Dedifferentiated amniotic fluid mesenchymal stem cell (primary cell): Measurements from ENCODE around the gene UBE2N.

Experiments
- DNase-seq: peaks from one replicate; pipeline ENCODE4 v3.0.0-alpha.2; 2016; ENCODE audit errors: extremely low spot score

Gene UBE2N

DNA sequence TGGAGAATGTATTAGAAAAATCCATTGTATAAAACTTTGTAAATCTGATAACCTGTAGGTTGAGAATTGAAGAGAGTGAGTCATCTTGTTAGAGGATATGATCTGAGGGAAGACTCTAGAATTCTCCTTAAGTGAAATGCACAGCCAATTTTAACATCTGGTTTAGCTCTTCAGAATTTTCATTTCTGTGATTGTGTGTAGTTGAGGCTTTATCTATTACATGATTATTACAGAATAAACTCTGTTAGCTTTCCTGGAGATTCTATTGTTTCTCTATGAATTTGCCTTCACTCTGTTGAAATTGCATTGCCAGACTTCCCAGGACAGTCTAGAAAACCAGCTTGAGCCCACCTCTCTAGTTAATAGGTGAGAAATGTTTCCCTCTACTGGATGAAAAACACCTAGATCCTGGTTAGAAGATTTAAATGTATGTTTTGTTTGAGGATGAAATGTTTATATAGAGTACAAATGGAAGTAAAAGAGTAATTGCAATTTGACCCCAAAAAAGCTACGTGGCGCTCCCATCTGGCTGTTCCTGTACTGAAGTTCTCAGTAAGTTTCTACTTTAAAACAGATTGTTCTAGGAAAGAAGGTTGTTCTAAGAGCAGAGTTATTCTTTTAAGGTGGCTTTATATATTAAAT is 61.1 kb downstream of the UBE2N start:
- DNase-seq, result no peak

DNA sequence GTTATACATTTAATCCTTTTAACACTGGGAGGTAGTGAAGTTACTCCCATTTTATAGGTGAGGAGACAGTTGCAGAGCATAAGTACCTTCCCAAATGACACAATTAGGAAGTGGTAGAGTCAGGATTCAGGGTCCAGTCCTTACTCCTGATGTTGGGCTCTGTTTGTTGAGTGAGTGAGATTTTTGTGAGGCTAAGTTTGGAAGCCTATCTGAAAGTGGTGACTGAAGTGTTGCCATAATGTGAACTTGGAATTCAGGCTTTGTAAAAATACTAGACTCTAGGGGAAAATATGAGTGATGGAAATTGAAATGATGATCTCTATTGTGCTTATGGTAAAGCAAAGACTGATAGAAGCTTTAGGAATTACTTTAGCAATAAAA is 61.8 kb downstream of the UBE2N start:
- no peak for DNase-seq

DNA sequence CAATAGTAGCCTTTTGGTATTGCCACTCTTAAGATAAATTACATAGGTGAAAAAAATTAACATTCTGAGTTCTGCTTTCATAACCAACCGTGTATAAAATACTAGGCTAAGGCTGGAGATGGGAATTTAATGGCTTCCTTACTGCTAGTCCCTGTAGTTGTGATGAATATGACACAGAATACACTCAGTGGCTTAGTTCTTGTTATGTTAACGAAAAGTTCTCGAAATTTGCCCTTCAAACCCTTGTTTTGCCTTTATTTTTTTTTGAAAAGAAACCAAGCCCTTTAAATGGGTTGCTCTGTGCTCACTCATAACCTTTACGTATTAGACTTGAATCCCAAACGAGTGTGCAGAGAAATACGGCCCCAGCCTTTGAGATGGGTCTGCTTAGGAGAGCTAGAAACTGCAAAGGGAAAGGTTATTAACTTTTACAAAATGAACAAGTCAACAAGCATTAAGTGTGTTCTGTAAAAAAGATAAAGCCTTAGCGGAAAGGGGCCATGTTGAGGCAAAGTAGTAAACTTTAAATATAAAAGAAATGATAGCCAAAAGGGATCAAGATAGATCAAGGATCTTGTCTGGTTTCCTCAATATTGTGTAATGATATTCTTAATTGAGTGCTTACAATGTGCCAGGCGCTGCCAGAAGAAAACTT is 62.3 kb downstream of the UBE2N start:
- DNase-seq, result peak; percentile 22

DNA sequence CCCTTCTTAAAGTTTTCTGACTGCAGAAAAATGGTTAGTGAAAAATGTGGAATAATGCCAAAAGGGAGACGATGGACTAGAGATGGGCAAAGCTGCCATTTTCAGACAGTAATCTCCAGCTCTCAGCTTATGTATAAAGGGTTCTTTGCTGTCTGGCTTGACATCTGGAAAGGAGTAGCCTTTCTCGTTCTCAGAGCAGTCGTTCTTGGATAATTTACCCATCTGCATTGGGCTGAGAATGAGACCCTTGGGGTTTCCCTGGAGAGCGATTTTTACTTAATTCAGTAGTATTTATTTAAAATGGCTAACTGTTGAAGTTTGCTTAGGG is 62.8 kb downstream of the UBE2N start:
- DNase-seq, result no peak

DNA sequence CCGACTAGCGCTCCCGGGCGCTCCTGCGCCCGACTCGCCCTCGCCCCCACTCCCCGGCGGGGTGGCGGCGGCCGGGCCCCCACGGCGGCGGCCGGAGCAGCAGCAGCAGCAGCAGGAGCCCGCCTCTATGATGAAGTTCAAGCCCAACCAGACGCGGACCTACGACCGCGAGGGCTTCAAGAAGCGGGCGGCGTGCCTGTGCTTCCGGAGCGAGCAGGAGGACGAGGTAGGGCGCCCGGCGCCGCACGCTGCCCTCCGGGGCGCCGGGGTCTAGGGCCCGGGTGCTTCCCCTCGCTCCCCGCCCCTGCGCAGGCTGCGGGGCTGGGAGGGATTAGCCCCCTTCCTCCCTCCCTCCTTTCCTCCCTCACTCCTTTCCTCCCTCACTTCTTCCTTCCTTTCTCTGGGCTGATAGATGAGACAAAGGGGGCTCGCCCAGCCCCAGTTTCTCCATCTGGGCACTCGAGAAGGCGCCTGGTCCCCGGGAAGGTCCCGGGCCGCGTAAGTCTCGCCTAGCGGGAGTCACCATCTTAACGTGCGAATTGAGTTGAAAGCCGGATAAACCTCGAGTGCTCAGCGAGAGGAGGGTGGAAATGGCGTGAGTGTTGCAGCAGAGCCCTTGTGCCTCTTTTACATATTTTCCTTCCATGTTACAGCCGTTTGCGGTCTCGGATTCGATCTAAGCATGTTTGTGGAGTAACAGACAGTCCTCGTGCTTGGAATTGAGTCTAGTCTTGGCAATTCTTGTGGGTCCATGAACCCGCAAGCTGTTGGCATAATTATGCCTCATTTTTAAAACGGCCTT is 63.4 kb downstream of the UBE2N start:
- DNase-seq, result peak; percentile 73

- peak; percentile 86 for DNase-seq
These were observed 64.2 kb downstream of the UBE2N start, which contains the start of gene NUDT4 for GRCh38 chr12:93377252-93378195. Gene NUDT4 (plus strand): TSS chr12:93377925. CDS start chr12:93378323, 398 bp downstream.

DNA sequence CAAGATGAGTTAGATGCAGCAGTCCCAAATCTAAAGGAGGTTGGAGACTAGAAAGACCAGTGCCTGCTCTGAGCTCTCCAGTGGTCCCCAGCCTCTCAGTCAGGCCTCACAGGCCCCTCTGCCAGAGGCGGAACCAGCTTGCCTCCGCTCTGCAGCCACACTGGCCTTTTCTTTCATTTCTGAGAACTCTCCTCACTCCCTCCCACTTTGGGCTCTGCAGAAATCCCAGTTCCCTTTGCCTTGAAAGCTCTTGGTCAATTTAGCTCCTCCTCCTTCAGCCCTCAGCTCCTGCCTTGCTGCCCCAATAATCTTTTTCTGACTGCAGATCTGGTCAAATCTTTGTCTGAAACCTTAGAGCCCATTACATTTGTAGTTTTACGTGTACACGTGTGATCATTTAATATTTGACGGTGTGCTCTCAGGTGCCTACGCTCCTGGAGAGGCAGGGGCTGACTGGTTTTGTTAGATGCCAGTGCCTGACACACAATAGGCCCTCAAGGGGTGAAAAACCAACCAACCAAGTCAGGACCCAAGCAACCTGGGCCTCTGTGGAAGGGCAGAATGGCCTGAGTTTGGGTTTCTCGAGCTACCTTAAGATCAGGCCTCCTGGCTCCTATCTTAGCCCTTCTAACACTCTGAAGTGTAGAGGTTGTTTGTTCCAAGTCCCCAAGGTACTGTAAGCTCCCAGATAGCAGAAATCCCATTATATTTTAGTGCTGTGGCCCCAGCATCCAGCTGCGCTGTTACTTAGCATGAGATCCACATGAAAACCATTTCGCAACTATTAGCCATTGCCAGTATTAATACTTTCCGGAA is 65.1 kb downstream of the UBE2N start:
- DNase-seq, result no peak

- no peak for DNase-seq
These were observed 65.8 kb downstream of the UBE2N start for GRCh38 chr12:93375906-93376305.

GRCh38 chr12:93373961-93374656 is 67.6 kb downstream of the UBE2N start:
- DNase-seq, result no peak

- no peak for DNase-seq
These were observed 70.8 kb downstream of the UBE2N start for GRCh38 chr12:93370947-93371346.

- no peak for DNase-seq
These were observed 72.2 kb downstream of the UBE2N start for GRCh38 chr12:93369505-93369904.

GRCh38 chr12:93368766-93369165 is 73.0 kb downstream of the UBE2N start:
- DNase-seq, result no peak

- no peak for DNase-seq
These were observed 75.3 kb downstream of the UBE2N start for GRCh38 chr12:93366422-93366821.

DNA sequence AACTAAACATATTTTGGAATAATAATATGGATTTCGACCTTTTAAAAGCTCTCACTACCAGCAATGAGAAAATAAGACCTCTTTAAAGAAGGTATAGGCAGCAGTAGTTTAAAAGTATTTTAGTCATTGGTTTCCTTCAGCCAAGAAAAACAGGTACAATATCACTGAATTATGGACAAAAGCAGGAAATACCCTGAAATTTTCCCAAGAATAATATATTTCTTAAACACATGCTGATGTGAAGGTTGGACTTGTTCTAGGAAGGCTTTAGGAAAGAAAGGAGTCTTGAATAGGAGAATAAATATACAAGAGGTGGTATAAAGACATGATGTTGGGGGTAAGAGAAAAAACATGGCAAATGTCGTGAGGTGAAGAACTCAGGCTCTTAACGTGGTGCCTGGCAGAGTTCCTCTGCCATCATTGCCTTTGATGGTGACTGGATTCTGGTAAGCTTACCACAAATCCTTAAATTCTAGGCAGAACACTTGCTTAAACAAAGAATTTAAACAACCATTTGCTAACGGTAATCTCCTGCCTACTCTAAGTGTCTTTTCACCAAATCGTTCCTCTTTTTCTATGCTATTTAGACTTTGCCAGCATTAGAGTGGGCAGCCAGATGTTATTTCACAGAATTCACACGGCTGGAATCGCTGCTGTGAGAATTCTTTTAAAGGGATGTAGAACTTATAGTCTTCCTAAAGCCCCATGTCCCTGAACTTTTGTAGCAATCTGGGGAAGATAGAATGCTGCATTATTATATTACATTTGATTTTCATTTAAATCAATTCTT is 75.9 kb downstream of the UBE2N start:
- DNase-seq, result no peak

DNA sequence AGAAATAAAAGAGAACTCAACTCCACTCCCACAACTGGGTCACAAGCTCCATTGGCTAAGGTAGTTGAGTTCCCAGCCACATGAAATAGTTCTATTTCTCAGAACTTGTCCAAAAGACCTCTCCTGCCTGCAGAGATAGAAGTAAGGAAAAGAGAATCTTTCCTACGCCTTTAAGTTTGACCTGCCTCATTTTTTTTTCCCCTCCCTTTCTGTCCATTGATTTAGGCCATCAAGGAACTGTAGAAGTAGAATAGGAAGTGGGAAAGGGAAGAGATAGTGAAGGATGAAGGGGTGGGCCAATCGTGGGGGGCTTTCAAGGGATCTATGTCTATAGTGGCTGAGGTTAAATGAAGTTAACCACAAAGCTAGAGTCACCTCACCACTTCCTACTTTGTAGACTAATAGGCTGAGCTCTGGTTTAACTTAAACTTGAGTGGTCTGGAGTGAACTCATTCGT is 77.9 kb downstream of the UBE2N start:
- DNase-seq, result no peak

- no peak for DNase-seq
These were observed 80.4 kb downstream of the UBE2N start for GRCh38 chr12:93361151-93361919.

DNA sequence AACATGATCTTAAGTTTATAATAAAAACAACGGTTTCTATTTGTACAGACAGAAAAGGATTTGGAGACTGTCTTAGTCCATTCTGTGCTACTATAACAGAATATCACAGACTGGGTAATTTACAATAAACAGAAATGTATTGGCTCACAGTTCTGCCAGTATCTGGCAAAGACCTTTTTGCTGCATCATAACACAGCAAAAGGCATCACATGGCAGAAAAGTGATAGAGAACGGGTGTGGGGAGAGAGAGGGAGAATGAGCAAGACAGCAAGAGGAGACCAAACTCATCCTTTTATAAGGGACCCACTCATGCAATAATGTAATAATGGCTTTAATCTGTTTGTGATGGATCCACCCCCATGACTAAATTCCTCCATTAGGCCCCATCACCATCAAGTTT is 81.1 kb downstream of the UBE2N start:
- DNase-seq, result no peak

DNA sequence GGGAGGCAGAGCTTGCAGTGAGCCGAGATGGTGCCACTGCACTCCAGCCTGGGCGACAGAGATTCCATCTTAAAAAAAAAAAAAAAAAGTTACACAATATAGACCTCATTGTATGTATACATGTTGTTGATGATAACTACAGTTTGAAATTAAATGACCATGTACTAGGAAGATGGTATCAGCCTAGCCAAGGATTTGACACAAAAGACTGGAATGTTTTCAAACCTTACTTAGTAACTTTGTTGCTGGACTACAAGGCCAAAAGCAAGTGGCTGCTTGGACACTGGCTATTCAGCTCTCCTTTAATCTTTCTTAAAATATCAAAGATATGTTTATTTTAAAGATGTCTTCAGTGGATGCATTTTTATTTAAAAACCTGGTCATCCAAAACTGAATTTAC is 82.9 kb downstream of the UBE2N start:
- no peak for DNase-seq

DNA sequence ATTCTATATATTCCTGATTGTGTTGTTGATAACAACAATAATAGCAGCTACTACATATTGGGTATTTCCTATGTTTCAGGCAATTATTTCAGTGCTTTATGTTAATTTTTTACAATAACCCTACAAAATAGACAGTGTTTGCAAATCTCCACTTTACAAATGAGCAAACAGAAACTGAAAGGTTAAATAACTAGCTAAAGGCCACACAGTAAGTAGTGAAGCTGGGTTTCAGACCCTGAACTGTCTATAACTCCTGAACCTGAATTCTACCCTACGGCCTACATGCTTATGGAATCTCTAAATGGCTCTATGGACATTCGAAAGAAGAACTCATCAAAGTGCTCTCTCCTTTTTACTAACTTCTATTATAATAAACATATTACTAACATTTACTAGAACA is 83.7 kb downstream of the UBE2N start:
- DNase-seq, result no peak
